HEK293 (cell line): ENCODE results near the gene PTX3.

Source experiments
- CTCF ChIA-PET: fragments of 350-600 bp; formaldehyde crosslinking; extraction: SDS; loops from one replicate; lab custom pipeline; 2021; ENCODE audit warnings: antibody characterized with exemption; lab: Yijun Ruan, JAX
- POLR2A ChIA-PET: fragments of 300-600 bp; formaldehyde crosslinking; extraction: SDS; loops from one replicate; lab custom pipeline; 2020; ENCODE audit warnings: antibody characterized with exemption, inconsistent platforms; lab: Yijun Ruan, JAX
- H3K27ac ChIP-seq: fragments of 200-500 bp; sonication (Bioruptor generic); 2 replicates; pipeline ENCODE4 v1.5.1; 2014; ENCODE audit warnings: low read depth, low read length, control low read depth, inconsistent platforms; ENCODE audit errors: extremely low read depth
- H3K36me3 ChIP-seq, 2 experiments: fragments of 200-500 bp in 1 of 2; sonication (Bioruptor generic) in 1 of 2; 1 replicate in 1 of 2; 2 replicates in 1 of 2; pipeline ENCODE4 v1.5.1; 2014 to 2017; ENCODE audit warnings: inconsistent platforms in 2 of 2, low read length in 2 of 2; ENCODE audit not compliant: control insufficient read depth in 2 of 2, insufficient read depth in 1 of 2
- H3K4me1 ChIP-seq: fragments of 200-500 bp; sonication (Bioruptor generic); 2 replicates; pipeline ENCODE4 v1.5.1; 2014; ENCODE audit warnings: mild to moderate bottlenecking, low read length, inconsistent platforms; ENCODE audit not compliant: control insufficient read depth, insufficient read depth
- H3K4me3 ChIP-seq: 2 replicates; pipeline ENCODE4 v1.5.1; 2011; ENCODE audit warnings: low read depth, mild to moderate bottlenecking, control low read depth, low read length, moderate library complexity
- H3K9me3 ChIP-seq: fragments of 200-500 bp; sonication (Bioruptor generic); 2 replicates; pipeline ENCODE4 v1.5.1; 2014; ENCODE audit warnings: low read depth, low read length, inconsistent platforms; ENCODE audit not compliant: control insufficient read depth, insufficient read depth
- BCL6B ChIP-seq: fragments of 450-650 bp; formaldehyde crosslinking; IDR thresholded peaks from 2 replicates; pipeline ENCODE4 v1.5.1; 2017; ENCODE audit warnings: missing biosample characterization, missing genetic modification characterization
- GLIS1 ChIP-seq: fragments of 450-650 bp; formaldehyde crosslinking; IDR thresholded peaks from 2 replicates; pipeline ENCODE4 v1.5.1; 2016; ENCODE audit warnings: missing biosample characterization, missing genetic modification characterization
- HOXA7 ChIP-seq: sonication (generic); formaldehyde crosslinking; IDR thresholded peaks from 2 replicates; pipeline ENCODE4 v1.8.1; 2022; ENCODE audit warnings: missing genetic modification reagents, borderline replicate concordance
- HOXD13 ChIP-seq: sonication (generic); formaldehyde crosslinking; IDR thresholded peaks from 2 replicates; pipeline ENCODE4 v1.8.0; 2022; ENCODE audit warnings: missing genetic modification reagents, borderline replicate concordance
- KLF10 ChIP-seq: fragments of 450-650 bp; IDR thresholded peaks from 2 replicates; pipeline ENCODE4 v1.5.1; 2018; ENCODE audit warnings: missing biosample characterization, mild to moderate bottlenecking, missing genetic modification characterization
- KLF8 ChIP-seq: fragments of 450-650 bp; formaldehyde crosslinking; IDR thresholded peaks from 2 replicates; pipeline ENCODE4 v1.5.1; 2016; ENCODE audit warnings: missing biosample characterization, missing genetic modification characterization
- PATZ1 ChIP-seq: fragments of 450-650 bp; formaldehyde crosslinking; IDR thresholded peaks from 2 replicates; pipeline ENCODE4 v1.5.1; 2016; ENCODE audit warnings: missing biosample characterization, missing genetic modification characterization
- PRDM6 ChIP-seq: fragments of 450-650 bp; formaldehyde crosslinking; IDR thresholded peaks from 2 replicates; pipeline ENCODE4 v1.5.1; 2017; ENCODE audit warnings: missing biosample characterization, missing genetic modification characterization
- TCF7L2 ChIP-seq: IDR thresholded peaks from 2 replicates; pipeline ENCODE4 v1.6.1; 2011; ENCODE audit warnings: low read depth, mild to moderate bottlenecking, inconsistent platforms, low read length, moderate library complexity, borderline replicate concordance
- ZBTB8A ChIP-seq: fragments of 450-650 bp; formaldehyde crosslinking; IDR thresholded peaks from 2 replicates; pipeline ENCODE4 v1.5.1; 2016; ENCODE audit warnings: missing biosample characterization, missing genetic modification characterization
- ZFP37 ChIP-seq: fragments of 450-650 bp; formaldehyde crosslinking; IDR thresholded peaks from 2 replicates; pipeline ENCODE4 v1.5.1; 2016; ENCODE audit warnings: missing biosample characterization, missing genetic modification characterization
- ZNF138 ChIP-seq: fragments of 450-650 bp; formaldehyde crosslinking; IDR thresholded peaks from 2 replicates; pipeline ENCODE4 v1.5.1; 2016; ENCODE audit warnings: missing biosample characterization, missing genetic modification characterization, borderline replicate concordance
- ZNF2 ChIP-seq: fragments of 450-650 bp; formaldehyde crosslinking; IDR thresholded peaks from 2 replicates; pipeline ENCODE4 v1.5.1; 2016; ENCODE audit warnings: missing biosample characterization, missing genetic modification characterization
- ZNF211 ChIP-seq: fragments of 450-650 bp; formaldehyde crosslinking; IDR thresholded peaks from 2 replicates; pipeline ENCODE4 v1.5.1; 2016; ENCODE audit warnings: low read depth, missing biosample characterization, missing genetic modification characterization
- ZNF26 ChIP-seq: fragments of 450-650 bp; formaldehyde crosslinking; IDR thresholded peaks from 2 replicates; pipeline ENCODE4 v1.5.1; 2016; ENCODE audit warnings: missing biosample characterization, missing genetic modification characterization
- ZNF274 ChIP-seq, 2 experiments: fragments of 200-500 bp in 1 of 2; fragments of 450-650 bp in 1 of 2; sonication (Bioruptor generic) in 1 of 2; formaldehyde crosslinking in 1 of 2; IDR thresholded peaks; 2 replicates each; pipeline versions ENCODE4 v1.5.1 to v1.6.1; 2014 to 2016; ENCODE audit warnings: borderline replicate concordance in 1 of 2, inconsistent platforms in 1 of 2, low read length in 1 of 2, missing biosample characterization in 1 of 2, missing genetic modification characterization in 1 of 2
- ZNF341 ChIP-seq: fragments of 450-650 bp; formaldehyde crosslinking; IDR thresholded peaks from 2 replicates; pipeline ENCODE4; 2016; ENCODE audit warnings: low read depth, missing biosample characterization, missing genetic modification characterization
- ZNF354C ChIP-seq: fragments of 450-650 bp; formaldehyde crosslinking; IDR thresholded peaks from 2 replicates; pipeline ENCODE4 v1.5.1; 2016; ENCODE audit warnings: missing biosample characterization, missing genetic modification characterization, low read depth, borderline replicate concordance
- ZNF366 ChIP-seq: fragments of 450-650 bp; formaldehyde crosslinking; conservative IDR thresholded peaks from 2 replicates; pipeline ENCODE4 v1.5.1; 2016; ENCODE audit warnings: missing biosample characterization, missing genetic modification characterization
- ZNF37A ChIP-seq: fragments of 450-650 bp; IDR thresholded peaks from 2 replicates; pipeline ENCODE4 v1.5.1; 2018; ENCODE audit warnings: missing biosample characterization, missing genetic modification characterization
- ZNF394 ChIP-seq: fragments of 450-650 bp; formaldehyde crosslinking; IDR thresholded peaks from 2 replicates; pipeline ENCODE4 v1.5.1; 2016; ENCODE audit warnings: missing biosample characterization, missing genetic modification characterization, mild to moderate bottlenecking, moderate library complexity, borderline replicate concordance
- ZNF404 ChIP-seq: fragments of 450-650 bp; formaldehyde crosslinking; IDR thresholded peaks from 2 replicates; pipeline ENCODE4 v1.5.1; 2017; ENCODE audit warnings: missing biosample characterization, missing genetic modification characterization
- ZNF416 ChIP-seq: fragments of 450-650 bp; formaldehyde crosslinking; IDR thresholded peaks from 2 replicates; pipeline ENCODE4 v1.5.1; 2016; ENCODE audit warnings: missing biosample characterization, missing genetic modification characterization
- ZNF423 ChIP-seq: fragments of 450-650 bp; formaldehyde crosslinking; IDR thresholded peaks from 2 replicates; pipeline ENCODE4 v1.5.1; 2016; ENCODE audit warnings: missing biosample characterization, missing genetic modification characterization
- ZNF555 ChIP-seq: fragments of 450-650 bp; formaldehyde crosslinking; conservative IDR thresholded peaks from 2 replicates; pipeline ENCODE4 v1.5.1; 2017; ENCODE audit warnings: missing biosample characterization, mild to moderate bottlenecking, missing genetic modification characterization, inconsistent platforms
- ZNF585B ChIP-seq: fragments of 450-650 bp; formaldehyde crosslinking; IDR thresholded peaks from 2 replicates; pipeline ENCODE4 v1.5.1; 2016; ENCODE audit warnings: missing biosample characterization, missing genetic modification characterization
- ZNF639 ChIP-seq: fragments of 450-650 bp; formaldehyde crosslinking; IDR thresholded peaks from 2 replicates; pipeline ENCODE4 v1.5.1; 2016; ENCODE audit warnings: missing biosample characterization, missing genetic modification characterization
- ZNF654 ChIP-seq: fragments of 450-650 bp; formaldehyde crosslinking; IDR thresholded peaks from 2 replicates; pipeline ENCODE4 v1.5.1; 2016; ENCODE audit warnings: low read depth, missing biosample characterization, missing genetic modification characterization
- ZNF701 ChIP-seq: fragments of 450-650 bp; formaldehyde crosslinking; IDR thresholded peaks from 2 replicates; pipeline ENCODE4 v1.5.1; 2016; ENCODE audit warnings: missing biosample characterization, missing genetic modification characterization
- ZSCAN23 ChIP-seq: fragments of 450-650 bp; formaldehyde crosslinking; IDR thresholded peaks from 2 replicates; pipeline ENCODE4 v1.5.1; 2016; ENCODE audit warnings: missing biosample characterization, missing genetic modification characterization

Gene PTX3

GRCh38 chr3:157436583-157437291 is at the start of gene PTX3:
PTX3 (plus strand) TSS chr3:157436850; CDS start chr3:157436934, 84 bp downstream.
- no peaks in the 10 kb centered on the region for H3K9me3 ChIP-seq
- ChIA-PET POLR2A (interaction anchor here (0.6 to 1.2 kb wide), 2 partner anchors 277 kb away, joined by 3 to 5 read pairs; partner anchors contain the start of gene CCNL1), CTCF (interaction anchor here (0.6 to 1.7 kb wide), 3 partner anchors 10 to 976 kb away, joined by 3 to 6 read pairs (median 4); no protein-coding TSS in a partner anchor)
- peak within 1 kb of the TSS; percentile 17; the same call in 1 of the 2 replicates for H3K27ac ChIP-seq
- no peaks in the 10 kb centered on the region for H3K36me3 ChIP-seq
- H3K4me1 ChIP-seq, result no peaks in the 10 kb centered on the region
- H3K4me3 ChIP-seq, result peak within 1 kb of the TSS; percentile 54
- TF ChIP-seq PRDM6 (no peak), ZNF423 (0 out of 2 replicates have a peak, but pooled peaks have one; percentile 11), BCL6B (tag by site-specific recombination) (no peak), KLF8 (tag by site-specific recombination) (no peak), ZNF585B (no peak), HOXA7 (no peak), ZNF639 (tag by site-specific recombination) (no peak), ZBTB8A (tag by site-specific recombination) (no peak), ZNF701 (tag by site-specific recombination) (no peak), ZNF138 (tag by site-specific recombination) (no peak), ZNF394 (tag by site-specific recombination) (peak; percentile 18; the same call in 1 of the 2 replicates), ZNF404 (no peak), ZNF26 (no peak), KLF10 (tag by site-specific recombination) (no peak), ZNF555 (tag by site-specific recombination) (no peak), ZNF2 (tag by site-specific recombination) (no peak), ZNF274 (IDR thresholded peaks at IDR 0.05; ENCODE audit: low read length) (no peak), ZNF274 (tag by site-specific recombination; IDR thresholded peaks at IDR 0.05; ENCODE audit: borderline replicate concordance) (no peak), TCF7L2 (no peak), ZNF366 (tag by site-specific recombination) (peak; percentile 54), ZNF654 (tag by site-specific recombination) (no peak), ZSCAN23 (tag by site-specific recombination) (no peak), ZFP37 (tag by site-specific recombination) (no peak), ZNF354C (tag by site-specific recombination) (no peak), ZNF211 (tag by site-specific recombination) (no peak), ZNF37A (tag by site-specific recombination) (no peak), PATZ1 (peak; percentile 85), GLIS1 (tag by site-specific recombination) (no peak), ZNF416 (tag by site-specific recombination) (no peak), HOXD13 (CRISPR knock-in tag) (no peak), ZNF341 (tag by site-specific recombination) (no peak)
